Dermis microvascular lymphatic vessel endothelial cell (primary cell): ENCODE measurements around the gene TNFRSF8. TPM values are rescaled to one million over a fixed set of nuclear protein-coding genes. Genes with fewer than 3 reads are reported as not detected.
A peak's percentile ranks its signal among the peaks of the same experiment; 100 is the strongest.

Source experiments
- DNase-seq, 2 donors: peaks; one replicate each; pipeline versions ENCODE4 v3.0.0 to v3.0.0-alpha.2; 2010; ENCODE audit warnings: low read depth in 2 of 2
- total RNA-seq: library from RNA; depleted of rRNA; stranded (reverse); fragments of >200 nt; gene quantifications from 2 replicates; pipeline ENCODE4 v1.2.1, GENCODE V29; 2014

TNFRSF8 gene
- total RNA-seq, 1 donor from 2014 or later = not detected

GRCh38 chr1:12185918-12186678 is 123.0 kb downstream of the TNFRSF8 start:
- DNase-seq = no peak

GRCh38 chr1:12186679-12186985 is 123.5 kb downstream of the TNFRSF8 start:
- DNase-seq = no peak

- no peak for DNase-seq
These were observed 125.0 kb downstream of the TNFRSF8 start for GRCh38 chr1:12188115-12188514.

- DNase-seq = no peak
These were observed 125.7 kb downstream of the TNFRSF8 start for GRCh38 chr1:12188657-12189327.

- peak in 1 of 2 donors; percentile 18 for DNase-seq
These were observed 126.2 kb downstream of the TNFRSF8 start for GRCh38 chr1:12189328-12189682.

GRCh38 chr1:12191242-12192032 is 128.3 kb downstream of the TNFRSF8 start:
- no peak for DNase-seq

Other genes with a start within 250 kb of the TNFRSF8 start
- not detected in 2 replicates for gene NPPA, start 215.5 kb upstream of the TNFRSF8 start, total RNA-seq
- gene NPPB, start 204.4 kb upstream of the TNFRSF8 start, total RNA-seq = not detected in 2 replicates
- gene KIAA2013, start 136.9 kb upstream of the TNFRSF8 start, total RNA-seq = 38.3 and 58.3 TPM in 2 replicates
- gene PLOD1, start 128.6 kb upstream of the TNFRSF8 start, total RNA-seq = 138 and 192 TPM in 2 replicates
- 54.6 and 66.4 TPM in 2 replicates for gene MFN2, start 82.9 kb upstream of the TNFRSF8 start, total RNA-seq
- 27.5 and 31.1 TPM in 2 replicates for gene MIIP, start 43.8 kb upstream of the TNFRSF8 start, total RNA-seq
- gene TNFRSF1B, start 103.7 kb downstream of the TNFRSF8 start, total RNA-seq = 12.4 and 14.8 TPM in 2 replicates
- 22.9 and 28.4 TPM in 2 replicates for gene VPS13D, start 166.7 kb downstream of the TNFRSF8 start, total RNA-seq